GM18868 (cell line): ENCODE measurements around the gene TMEM243.
"Not testable (repeated sequence)": the region's sequence is repeated elsewhere in the genome, so short reads cannot be mapped to it uniquely, and the experiment has no call there.

Experiments
- ATAC-seq: cut with Tn5 transposase; IDR thresholded peaks from one replicate; pipeline ENCODE4 v1.9.1; 2021; ENCODE audit warnings: mild to moderate bottlenecking, moderate library complexity; ENCODE audit not compliant: unreplicated experiment

The TMEM243 gene, protein sequence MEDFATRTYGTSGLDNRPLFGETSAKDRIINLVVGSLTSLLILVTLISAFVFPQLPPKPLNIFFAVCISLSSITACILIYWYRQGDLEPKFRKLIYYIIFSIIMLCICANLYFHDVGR

DNA sequence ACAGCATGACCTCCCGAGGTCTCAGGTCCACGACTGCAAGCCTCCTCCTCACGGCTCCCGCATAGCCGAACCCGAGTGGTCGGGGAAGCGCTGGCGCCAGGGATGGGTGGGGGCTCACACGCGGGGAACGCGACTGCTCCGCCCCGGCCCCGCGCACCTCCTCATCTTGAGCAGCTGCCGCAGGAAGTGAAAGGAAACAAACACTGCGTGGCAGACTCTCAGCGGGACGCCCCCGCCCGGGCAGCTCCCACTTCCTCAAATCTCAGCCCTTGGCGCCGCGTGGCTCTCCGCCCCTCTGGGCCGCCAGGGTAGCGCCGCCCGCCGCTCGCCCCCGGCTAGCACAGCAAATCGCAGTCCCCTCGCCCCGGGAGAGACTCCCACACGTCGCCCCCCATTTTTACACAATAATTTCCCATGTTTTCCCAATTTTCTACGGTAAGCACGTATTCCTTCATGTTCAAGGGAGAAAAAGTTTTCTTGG is at the start of gene TMEM243:
TSS of gene TMEM243 (minus strand) at position 188 of the 481 bp plus-strand sequence. CDS start 229 bp downstream, outside the sequence.
- peak; percentile 42 for ATAC-seq

DNA sequence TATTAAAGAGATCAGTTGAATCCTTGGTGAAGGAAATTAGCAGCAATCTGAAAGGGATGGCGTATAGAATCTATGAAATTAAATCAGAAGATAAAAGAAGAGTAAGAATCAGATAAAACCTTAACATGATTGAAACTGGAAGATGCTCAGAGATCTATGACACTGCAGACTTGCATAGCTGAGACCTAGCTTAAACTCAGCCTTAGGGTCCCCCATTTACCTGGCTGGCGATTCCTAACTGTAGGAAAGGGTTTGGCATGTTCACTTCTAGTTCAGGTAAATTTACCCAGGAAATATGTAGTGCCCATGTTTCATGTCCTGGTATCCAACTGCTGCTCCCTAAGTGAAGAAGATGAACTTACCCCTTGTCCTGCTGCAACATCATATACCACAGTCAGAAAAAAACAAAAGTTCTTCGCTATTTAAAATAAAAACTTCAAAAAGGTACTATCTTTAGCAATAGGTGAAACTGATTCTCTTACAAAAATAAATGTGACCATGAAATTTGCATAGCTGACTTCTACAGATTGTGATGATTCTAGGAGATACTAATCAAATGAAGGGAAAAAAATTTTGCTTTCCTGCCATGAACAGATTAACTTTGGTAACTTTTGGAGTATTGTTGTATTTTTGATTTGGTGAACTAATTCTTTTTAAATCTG is 47.8 kb upstream of the TMEM243 start:
- no peak for ATAC-seq

DNA sequence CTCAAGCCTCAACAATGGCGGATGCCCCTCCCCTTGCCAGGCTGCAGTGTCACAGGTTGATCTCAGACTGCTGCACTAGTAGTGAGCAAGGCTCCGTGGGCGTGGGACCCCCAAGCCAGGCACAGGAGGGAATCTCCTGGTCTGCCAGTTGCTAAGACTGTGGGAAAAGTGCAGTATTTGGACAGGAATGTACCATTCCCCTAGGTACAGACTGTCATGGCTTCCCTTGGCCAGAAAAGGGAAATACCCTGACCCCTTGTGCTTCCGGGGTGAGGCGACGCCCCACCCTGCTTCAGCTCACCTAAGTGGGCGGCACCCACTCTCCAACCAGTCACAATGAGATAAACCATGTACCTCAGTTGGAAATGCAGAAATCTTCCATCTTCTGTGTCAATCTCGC is 44.0 kb upstream of the TMEM243 start:
- ATAC-seq: no peak

DNA sequence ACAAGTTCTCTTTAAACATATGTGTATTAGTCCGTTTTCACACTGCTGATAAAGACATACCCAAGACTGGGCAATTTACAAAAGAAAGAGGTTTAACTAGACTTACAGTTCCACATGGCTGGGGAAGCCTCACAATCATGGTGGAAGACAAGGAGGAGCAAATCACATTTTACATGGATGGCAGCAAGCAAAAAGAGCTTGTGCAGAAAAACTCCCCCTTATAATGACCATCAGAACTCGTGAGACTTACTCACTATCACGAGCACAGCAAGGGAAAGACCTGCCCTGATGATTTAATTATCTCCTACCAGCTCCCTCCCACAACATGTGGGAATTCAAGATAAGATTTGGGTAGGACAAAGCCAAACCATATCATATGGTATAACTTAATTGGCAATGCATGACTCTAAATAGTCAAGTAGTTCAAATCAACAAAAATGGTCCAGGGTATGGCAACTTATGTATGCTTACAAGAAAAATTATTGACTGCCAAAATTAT is 34.1 kb upstream of the TMEM243 start:
- ATAC-seq: no peak

DNA sequence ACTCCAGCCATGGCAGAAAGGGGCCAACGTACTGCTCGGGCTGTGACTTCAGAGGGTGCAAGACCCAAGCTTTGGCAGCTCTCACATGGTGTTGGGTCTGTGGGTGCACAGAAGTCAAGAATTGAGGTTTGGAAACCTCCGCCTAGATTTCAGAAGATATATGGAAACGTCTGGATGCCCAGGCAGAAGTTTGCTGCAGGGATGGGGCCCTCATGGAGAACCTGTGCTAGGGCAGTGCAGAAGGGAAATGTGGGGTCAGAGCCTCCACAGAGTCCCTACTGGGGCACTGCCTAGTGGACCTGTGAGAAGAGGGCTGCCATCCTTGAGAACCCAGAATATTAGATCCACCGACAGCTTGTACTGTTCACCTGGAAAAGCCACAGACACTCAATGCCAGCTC is 26.1 kb upstream of the TMEM243 start:
- ATAC-seq: not testable (repeated sequence)

DNA sequence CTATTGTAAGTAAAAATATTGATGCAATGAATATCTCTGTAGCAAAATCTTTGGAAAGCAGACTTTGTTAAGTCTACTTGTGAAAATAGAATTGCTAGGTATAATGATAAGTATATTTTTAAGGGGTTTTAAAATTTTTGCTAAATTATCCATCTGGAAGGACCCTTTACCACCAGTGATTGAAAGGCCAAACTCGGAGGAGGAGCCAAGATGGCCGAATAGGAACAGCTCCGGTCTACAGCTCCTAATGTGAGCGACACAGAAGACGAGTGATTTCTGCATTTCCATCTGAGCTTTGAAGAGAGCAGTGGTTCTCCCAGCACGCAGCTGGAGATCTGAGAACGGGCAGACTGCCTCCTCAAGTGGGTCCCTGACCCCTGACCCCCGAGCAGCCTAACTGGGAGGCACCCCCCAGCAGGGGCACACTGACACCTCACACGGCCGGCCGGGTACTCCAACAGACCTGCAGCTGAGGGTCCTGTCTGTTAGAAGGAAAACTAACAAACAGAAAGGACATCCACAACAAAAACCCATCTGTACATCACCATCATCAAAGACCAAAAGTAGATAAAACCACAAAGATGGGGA is 19.0 kb upstream of the TMEM243 start:
- not testable (repeated sequence) for ATAC-seq

DNA sequence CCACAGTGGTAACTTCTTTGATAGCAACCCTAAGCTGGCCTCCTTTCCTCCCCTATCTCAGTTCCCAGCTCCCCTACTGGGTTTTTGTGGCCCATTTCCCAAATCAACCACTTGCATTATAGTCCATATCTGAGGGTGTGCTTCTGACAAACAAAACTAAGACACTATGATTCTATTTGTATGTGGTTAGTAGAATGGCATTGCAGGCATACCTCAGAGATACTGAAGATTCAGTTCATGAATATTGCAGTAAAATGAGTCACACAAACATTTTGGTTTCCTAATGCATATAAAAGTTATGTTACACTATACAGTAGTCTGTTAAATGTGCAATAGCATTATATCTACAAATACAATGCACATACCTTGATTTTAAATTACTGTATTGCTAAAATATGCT is 15.4 kb upstream of the TMEM243 start:
- ATAC-seq: no peak

DNA sequence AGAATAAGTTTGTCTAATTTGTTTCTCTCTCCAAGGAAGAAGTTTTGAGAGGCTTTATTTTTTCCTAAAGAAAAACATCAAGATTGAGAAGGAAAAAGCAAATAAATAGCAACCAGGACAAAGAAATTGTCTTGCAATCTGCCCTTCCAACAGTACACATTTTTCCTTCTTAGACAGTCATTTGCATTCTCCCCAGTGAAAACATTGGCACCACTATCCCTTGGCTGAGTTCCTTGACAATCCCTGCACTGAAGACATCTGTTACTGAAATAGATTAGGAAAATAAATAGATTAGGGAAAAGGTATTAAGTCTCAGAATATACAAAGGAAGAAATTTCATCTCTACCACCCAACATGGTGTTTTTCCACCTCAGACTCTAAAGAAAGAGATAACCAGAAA is 12.2 kb upstream of the TMEM243 start:
- no peak for ATAC-seq

DNA sequence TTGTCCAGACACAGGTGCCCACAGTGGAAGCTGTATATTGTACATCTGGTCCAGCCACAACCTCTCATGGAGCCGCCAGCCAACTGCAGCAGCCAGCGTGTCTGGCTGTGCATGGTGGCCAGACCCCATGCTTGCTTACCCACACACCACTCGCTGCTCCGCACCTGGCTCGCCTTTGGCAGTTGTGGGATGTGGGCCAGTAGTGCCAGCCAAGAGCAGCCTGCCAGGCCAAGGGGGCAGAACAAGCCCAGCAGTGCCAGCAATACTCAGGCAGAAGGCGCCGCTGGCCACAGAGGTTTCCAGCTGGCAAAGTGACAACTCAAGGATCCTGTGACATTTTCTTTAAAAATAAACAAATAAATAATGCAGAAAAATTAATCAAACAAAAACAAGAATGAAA is 11.7 kb upstream of the TMEM243 start:
- no peak for ATAC-seq

DNA sequence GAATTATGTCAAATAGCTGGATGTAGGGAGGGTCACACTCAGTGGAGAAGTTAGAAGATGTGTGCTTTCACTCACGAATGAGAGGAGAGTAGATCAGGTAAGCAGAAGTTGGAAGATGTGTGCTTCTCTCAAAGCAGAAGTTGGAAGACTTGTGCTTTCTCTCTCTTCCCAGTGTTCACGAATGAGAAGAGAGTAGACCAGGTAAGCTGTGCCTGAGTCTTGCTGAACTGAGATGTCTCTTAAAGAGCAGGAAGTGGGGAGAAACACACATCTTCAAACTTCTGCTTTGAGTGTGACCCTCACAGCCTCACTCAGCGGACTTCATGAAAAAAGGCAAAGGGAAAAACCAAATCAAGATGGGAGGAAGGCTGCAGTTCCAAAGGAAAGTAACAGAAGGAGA is 7.0 kb upstream of the TMEM243 start:
- ATAC-seq: peak; percentile 58

DNA sequence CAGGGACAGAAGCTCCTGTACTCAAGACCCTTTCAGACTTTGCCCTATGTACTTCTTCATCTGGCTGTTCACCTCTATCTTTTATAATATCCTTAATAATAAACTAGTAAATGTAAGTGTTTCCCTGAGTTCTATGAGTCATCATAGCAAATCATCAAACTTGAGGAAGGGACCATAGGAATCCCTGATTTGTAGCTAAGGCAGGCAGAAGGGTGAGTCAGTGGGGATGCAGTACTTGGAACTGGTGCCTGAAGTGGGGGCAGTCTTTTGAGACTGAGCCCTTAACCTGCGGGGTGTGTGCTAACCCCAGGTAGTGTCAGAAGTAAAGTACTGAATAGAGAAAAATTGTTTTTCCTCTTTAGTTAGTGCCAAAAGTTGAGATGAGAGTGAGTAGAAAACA is 6.2 kb upstream of the TMEM243 start:
- no peak for ATAC-seq

DNA sequence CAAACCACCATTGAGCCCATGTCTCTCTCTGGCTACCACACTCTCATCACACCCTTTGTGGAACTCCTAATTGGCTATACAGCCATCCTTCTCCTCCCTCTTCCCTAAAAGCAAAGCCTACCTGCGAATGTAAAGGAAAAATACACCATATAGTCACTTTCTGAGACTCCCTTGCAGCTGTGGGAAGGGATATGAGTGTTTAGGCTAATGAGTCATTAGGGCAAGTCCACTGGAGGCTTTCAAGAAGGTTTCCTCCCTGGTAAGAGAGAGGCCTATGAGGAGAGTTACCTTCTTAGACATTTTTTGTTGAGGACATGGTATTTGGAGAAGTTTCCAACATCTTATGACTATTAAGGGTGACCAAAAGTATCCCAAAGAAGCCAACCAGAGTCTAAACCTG is 4.1 kb upstream of the TMEM243 start:
- ATAC-seq: no peak

DNA sequence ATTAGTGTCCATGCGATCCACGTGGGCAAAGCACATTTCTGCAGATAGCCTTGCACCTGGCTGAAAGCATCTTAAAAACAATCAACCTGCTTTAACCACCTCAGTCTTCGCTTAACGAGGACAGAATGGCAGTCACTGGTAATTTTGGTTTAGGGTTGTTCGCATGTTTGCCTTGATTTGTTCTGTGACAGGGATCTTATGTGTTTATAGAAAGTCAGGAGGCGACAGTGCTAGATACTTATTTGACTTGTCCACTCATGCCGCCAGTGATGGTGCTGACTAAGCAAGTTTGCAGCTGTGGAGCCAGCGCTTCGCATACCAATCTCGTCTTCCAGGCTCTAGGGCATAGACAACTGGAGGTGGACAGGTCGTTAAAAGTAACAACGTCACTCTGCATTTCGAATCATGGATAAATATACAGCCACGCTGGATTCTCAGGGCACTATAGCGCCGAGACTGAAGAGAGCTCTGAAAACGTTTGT is 1.2 kb upstream of the TMEM243 start:
- ATAC-seq: no peak

DNA sequence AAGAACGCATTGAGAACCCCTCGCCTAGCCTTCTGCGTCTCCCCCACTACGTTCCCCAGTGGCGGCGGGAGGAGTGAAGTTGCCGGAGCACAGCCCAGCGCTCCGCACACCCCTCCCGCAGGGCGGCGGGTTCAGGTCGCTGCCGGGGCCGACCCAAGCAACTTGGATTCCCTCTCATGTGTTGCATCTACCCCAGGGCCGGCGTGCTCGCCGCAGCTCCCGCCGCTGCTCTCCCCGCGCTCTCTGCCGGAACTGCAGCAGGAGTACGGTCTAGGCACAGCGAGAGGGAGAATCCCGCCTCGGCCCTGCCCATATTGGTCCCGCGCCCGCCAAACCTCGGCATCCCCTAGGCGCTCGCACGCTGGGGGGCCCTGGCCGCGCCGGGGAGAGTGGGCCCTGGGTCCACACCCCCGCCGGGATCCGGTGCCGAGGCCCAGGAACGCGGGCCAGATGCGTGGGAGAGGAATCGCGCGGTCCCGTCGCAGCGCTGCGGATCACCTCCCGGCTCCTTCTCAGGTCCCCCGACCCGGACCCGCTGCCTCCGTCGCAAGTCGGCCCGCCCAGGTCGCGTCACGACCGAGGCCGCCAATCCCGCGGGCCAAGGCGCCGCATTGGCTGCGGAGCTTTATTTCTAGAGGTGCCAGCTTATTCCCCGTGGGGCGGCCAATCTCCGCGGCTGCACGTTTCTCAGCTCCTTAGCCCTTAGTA is 648 bp upstream of the TMEM243 start:
- peak; percentile 40 for ATAC-seq

DNA sequence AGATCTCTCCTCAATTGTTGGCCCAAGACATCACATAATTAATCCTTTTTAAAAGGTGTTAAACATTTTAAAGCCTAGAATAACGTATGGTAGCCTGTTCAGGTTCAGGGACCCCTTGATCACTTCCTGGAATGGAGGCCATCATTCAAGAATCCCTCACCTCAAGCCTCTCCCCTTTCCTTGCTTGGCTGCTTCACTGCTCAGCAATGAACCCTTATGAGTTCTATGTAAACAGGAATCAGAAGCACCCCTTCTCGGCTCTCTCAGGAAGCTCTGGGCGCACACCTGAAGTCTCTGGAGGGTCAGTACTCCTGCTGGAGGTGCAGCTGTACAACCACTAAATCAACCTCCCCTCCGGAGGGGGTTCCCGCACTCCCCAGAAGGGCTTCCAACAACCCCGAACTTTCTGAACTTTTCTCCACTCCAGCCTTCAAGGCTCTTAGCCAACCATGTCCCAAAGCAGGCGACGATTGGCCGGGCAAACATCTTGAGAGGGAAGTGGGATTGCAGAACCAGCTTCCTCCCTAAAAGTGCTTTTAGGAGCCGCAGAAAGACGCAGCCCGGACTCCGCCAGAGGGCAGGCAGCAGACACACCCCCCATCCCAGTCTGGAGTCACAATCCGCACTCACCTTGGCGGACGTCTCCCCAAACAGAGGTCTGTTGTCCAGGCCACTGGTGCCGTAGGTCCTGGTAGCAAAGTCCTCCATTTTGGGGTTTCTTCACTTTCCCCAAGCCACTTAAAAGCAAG is 562 bp downstream of the TMEM243 start:
- ATAC-seq: no peak

DNA sequence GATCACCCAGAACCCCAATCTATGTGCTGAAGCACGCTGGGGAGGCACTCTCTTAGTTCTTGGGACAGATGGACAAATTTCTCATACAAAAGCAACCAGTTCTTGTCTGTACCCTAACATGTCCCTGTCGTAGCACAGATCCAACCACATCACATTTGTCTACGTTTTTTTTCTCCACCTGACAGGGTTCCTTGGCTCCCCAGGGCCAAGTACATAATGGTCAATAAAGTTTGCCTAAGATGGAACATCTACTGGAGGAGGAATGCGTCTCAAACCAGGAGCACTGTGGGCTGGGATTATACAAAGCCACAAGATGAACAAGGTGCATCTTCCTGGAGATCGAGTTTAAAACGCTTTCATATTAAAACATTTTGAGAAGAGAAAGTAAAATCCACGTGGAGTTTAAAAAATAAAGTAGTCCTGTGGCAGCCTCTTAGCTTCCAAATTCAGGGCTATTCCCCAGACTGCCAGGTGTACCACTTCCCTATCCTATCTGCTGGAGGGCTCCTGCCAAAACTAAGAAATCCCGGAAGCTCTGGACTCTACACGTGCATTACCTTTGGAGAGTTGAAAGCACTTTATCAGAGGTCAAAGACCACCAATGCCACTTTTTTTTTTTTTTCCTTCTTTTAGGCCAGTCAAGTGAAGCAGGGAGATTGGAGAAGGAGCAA is 1.4 kb downstream of the TMEM243 start:
- no peak for ATAC-seq

DNA sequence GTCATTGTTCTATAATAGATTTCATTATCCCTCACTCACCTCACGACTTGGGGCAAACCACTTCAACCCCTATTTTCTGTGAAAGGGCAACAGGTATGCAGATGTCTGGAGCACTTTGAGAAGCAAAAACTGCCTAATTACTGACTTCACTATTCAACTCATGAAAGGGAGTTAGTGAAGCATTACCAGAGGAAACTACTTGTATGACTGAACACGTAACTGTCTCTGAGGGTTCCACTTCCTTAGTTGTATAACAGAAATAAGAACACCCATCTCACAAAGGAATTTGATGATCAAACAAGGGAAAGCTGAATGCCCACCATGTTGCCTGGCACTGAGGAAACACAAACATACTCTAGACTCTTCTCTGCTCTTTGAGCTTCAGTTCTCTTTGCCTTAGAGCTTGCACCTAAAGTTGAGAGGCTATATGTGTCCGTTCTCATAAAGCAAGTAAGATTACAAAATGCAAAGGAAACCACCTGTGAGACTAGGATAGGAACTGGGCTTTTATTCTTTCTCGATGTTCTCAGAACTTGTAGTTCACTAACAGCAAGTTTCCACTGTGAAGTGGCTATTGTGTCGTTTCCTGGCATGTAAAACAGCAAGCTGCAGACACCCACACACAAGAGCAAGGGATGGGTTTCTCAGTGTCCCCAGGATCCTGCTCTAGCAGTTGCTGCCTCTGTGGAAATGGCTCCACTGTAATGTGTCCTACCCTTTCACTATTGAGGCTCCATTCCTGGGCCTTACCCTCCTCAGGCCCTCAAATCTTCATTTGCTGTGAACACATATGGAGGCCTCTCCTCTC is 2.6 kb downstream of the TMEM243 start:
- peak; percentile 58 for ATAC-seq

DNA sequence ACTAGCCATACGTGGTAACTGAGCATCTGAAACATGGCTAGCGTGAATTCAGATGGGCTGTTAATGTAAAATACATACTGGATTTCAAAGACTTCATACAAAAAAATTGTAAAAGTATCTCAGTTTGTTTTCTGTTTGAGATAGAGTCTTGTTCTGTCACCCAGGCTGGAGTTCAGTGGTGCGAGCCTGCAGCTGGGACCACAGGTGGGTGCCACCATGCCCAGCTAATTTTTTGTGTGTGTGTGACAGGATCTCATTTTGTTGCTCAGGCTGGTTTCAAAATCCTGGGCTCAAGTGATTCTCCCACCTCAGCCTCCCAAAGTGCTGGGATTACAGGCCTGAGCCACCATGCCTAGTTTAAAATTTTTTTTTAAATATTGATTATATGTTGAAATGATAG is 4.5 kb downstream of the TMEM243 start:
- ATAC-seq: no peak

DNA sequence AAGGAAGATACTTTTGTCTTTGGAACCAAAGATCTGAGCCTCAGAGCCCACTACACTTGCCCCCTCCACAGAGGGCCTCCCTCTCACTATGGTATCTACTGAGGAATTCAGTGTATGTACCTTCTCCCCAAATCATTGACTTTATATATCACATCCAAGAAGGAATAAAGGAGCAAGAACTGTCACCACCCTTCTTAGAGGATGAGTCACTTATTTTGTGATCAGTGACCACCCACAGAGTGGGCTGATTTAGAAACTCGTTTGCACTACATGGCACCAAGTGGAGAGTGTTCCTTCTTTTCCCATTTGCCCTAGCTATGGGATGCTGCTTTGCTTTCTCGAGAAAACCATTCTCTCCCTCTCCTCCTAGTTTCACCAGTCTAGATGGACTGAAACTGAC is 5.7 kb downstream of the TMEM243 start:
- ATAC-seq: no peak
